GM19238 (cell line): ENCODE results near the gene MPZL2.

Experiments used
- DNase-seq: peaks from one replicate; pipeline ENCODE4 v3.0.0; 2011; ENCODE audit warnings: low spot score; ENCODE audit not compliant: insufficient read length

MPZL2 gene

DNA sequence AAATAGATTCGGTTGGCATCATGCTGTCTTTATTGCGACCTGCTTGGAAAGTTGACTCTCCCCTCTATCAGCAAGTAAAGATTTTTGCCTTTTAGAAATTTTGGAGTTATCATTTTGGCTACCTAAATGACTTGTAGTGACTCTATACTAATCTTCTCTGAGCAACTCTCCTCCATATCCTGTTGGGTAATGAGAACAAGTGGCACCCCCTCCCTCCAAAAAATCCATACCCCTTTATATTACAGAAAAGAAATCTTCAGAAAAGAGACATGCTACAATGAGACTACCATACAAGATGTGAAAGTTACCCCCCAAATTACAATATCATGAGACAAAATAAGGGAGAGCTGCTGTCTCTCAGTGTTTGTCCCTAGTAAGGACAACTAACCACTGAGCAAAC is 40.5 kb downstream of the MPZL2 start:
- no peak for DNase-seq

DNA sequence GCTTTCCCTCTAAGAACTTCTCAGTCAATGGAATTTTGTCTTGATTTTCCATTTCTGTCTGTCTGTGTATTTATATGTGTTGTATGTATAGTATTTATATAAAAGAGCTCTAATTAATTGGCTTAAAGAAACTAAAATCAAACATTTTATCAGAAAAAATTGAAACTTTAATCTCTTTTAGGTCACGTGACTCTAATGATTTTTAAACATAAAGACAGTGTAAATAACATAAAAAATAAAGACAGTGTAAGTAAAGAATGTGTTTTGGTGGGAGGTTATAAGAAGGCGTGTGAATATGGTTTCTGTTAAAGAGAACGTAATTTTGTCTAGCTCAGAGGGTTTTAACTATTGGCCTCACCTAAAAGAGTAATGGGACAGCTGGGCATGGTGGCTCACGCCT is 41.7 kb downstream of the MPZL2 start:
- no peak for DNase-seq

DNA sequence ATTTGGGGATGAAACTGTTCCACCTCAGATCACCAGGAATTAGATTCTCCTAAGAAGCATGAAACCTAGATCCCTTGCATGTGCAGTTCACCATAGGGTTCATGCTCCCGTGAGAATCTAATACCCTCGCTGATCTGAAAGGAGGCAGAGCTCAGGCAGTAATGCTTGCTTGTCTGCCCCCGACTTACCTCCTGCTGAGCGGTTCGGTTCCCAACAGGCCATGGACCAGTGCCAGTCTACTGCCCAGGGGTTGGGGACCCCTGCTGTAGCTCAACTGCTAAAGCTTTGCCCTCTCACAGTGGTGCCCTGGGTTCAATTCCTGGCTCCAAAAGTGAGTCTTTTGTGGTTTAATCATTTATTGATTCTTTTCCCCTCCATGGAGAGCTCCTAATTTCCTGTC is 42.7 kb downstream of the MPZL2 start:
- DNase-seq, result no peak

DNA sequence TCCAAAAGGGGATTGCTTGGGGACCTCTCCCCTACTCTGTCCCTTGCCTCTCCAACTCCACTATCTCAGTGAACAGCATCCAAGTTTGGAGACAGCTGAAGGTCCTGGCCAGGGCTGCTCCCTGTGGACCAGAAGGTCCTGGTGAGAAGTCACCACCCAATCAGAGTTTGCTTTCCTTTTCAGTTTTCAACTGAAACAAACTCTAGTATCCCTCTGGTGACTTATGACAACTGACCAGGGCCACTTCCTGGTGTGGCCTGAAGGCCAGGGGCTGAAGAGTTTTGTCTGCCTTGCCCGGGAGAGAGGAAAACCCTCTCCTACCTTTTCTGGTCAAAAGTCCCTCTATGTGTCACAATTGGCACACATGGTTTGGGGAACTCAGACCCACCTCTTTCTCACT is 44.4 kb downstream of the MPZL2 start:
- DNase-seq, result no peak

DNA sequence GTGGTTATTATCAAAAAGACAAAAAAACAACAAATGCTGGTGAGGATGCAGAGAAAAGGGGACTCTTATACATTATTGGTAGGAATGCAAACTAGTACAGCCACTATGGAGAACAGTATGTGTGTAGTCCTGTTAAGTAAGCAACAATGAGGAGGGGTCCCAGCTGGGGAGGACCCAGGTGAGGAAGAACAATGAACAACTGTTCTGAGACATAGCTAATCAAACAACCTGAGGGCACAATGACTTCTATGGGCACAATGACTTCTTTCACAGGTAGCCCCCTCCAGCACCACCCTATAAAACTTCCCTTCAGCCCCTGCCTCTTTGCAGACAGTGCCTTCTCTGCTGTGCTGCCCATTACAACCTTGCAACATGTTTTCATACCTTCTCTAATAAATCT is 44.9 kb downstream of the MPZL2 start:
- DNase-seq, result no peak

DNA sequence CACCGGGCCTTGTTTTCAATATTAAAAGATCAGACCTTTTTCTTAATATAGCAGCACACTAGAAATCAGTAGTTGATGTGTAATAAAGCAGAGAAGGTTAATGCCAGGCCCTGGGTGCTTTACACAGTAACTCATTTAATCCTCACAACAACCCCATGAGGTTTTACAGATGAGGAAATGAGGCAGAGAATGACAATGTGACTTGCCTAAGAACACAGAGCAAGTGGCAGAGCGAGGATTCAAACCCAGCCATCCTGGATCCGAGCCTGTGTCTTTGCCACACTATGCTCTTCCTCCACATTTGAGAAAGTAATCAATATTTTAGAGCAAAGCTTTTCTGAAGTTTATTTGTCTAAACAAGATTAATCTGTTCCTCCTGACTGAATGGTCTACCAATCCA is 46.5 kb downstream of the MPZL2 start:
- DNase-seq, result no peak

DNA sequence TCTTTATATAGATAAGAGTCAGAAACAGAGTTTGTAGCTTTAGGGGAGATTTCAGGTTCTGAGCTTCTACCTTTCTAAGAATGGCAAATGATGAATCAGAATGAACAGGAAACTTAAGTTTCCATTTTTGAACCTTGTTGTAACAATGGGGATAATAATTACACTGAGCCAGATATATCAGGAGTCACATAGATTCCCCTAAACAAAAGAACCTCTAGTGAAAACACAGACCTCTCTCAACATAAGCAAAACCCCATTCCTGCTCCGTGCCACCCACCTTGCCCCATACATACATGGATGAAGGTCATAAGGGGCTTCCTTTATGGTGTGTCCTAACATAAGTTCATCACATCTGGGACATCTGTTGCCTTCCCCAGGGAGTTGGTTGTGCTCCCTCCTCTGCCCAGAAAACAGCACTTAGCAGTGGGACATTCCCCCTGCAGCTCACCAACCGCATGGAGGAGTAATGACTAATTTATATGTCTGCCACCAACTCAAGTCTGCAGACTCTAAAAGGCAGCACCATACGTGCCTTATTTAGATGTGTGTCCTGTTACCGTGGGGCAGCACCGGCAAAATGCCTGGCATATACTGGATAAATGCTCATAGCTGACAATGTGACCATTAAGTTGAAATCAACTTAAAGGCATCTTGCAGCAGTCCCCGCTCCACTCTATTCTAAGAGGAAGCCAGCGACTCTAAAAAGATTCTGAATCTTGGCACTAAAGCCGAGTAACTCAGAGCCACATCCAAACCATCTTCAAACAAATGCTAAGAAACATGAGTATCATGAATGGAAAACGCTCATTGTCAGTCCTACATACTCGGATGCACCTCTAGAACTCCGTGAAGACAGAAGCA is 47.2 kb downstream of the MPZL2 start:
- DNase-seq, result no peak

DNA sequence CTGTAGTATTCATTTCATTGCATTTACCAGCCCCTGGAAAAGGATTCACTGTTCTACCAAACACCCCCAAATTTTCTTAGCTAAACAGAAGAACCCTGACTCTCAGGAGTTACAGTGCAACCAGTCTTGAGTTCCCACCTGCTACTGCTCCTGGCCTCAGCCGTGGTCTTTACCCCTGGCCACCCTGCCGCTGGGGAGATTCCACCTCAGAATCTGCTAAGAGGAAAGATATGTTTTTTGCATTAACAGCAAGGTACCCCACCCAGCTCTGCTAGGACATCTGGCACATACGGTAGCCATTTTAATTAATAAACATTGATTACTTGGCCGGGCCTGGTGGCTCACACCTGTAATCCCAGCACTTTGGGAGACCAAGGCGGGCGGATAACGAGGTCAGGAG is 48.3 kb downstream of the MPZL2 start:
- no peak for DNase-seq

DNA sequence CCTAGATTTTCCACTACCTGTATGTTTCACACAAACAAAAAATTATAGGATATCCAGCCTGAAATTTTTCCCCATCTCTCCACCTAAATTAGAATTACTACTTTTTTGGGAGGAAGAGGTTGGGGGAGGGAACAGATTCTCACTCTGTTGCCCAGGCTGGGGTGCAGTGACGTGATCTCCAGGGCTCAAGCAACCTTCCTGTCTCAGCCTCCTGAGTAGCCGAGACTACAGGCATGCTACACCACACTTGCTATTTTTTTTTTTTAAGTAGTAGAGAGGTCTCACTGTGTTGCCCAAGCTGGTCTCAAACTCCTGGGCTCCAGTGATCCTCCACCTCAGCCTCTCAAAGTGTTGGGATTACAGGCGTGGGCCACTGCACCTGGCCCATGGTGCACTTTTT is 48.8 kb downstream of the MPZL2 start:
- no peak for DNase-seq

DNA sequence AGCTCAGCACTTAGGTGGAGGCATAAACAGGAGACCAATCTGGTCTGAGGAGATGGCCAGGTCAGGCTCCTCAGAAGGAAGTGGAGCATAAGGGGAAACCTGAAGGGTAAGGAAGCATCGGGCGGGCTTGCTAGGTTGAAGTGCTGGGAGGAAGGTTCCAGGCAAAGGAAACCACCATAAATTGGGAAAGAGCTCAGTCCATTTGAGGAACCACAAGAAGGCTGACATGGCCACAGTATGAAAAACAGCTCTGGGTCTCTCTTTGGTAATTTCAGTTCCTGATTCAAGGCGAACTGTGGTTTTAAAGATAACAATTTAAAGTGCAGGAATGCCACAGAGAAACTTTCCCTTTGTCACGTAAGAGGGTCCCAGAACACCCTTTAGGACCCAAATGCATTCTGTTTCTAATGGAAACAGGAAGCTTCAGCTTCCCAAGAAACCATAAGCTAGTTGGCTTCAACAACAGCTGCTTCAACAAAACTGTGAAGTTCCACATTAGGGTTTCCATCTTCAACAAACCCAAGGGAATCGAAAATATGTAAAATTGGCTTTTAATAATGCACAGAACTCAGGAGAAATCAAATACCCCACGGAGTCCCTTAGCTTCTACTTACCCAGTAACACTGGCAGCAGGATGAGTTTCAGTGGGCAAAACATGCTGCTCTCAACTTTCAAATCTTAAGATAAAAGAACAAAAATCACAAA is 49.7 kb downstream of the MPZL2 start:
- no peak for DNase-seq

DNA sequence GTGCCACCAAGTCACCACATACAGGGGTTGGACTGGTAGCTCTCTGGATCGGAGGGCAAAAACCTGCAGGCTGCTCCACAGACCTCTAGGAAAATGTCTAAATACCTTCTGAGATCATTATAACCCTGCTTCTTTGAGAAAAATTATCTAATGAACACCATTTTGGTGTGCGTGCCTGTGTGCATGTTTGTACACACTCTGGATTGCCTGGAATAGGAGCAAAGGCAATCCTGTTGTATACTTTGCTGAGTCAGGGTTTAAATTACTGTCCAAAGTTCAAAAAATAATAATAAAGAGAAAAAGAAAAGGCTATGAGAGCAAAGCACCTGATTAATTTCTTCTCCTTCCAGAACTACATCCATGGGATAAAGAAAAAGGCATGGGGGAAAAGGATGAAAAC is 50.3 kb downstream of the MPZL2 start:
- DNase-seq, result no peak

DNA sequence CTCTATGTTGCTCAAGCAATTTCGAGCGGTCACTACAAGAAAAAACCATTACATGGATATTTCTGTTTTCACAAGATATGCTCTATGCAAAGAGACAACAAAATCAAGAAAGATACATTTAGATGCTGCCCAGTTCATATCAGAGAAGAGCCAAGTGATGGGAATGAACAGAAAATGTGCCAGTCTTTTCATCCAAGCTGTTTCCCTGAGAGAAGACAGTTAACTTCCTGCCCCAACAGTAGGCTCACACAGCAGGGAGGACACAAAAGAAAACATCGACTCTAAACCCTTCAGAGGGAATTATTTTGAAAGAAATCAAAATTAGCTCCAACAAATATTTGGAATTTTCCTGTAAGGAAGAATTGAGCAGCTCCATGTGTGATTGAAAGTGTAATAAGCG is 50.9 kb downstream of the MPZL2 start:
- no peak for DNase-seq

DNA sequence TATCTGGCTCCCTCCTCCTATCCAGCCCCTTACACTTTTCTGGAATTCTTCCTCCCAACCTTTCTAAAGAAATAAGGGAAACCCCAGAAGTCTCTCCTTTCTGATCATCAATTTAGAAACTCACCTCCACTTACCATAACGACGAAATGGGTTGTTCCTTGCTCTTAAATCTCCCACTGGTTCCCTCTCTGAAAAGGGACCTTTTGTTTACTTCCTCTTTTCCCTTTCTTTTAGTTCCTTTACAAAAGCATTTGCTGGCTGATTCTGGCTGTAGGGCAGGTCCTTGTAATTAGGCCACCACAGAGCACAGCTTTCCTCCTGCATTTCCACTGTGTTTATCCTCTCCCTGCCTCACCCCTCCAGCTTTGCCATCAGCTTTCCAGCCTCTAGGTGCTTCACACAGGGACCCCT is 51.3 kb downstream of the MPZL2 start:
- DNase-seq, result no peak

DNA sequence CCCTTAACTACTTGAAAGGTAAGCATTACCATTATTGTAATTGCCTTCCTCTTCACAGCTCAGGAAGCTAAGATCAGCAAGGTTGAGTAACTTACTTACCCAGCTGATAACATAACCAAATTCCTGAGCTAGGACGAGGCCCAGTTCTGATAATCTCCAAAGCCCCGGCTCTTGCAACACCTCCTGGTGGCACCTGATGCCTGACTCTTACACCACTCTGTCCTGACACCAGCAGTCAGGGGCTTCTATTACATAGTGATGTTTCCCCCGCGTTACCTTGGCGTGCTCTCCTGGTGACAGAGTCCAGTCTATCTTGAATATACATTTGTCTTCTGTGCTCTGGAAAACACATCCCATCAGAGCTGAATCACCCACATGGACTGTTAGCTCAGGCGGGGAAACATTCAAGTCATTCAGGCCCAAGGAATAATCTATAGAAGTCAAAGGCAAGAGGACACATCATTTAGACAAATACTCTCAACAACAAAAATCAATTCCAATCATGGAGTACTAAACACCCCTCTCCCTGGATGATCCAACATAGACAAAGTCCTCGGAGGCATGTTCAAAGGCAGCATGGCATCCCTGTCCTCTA is 51.9 kb downstream of the MPZL2 start:
- no peak for DNase-seq

DNA sequence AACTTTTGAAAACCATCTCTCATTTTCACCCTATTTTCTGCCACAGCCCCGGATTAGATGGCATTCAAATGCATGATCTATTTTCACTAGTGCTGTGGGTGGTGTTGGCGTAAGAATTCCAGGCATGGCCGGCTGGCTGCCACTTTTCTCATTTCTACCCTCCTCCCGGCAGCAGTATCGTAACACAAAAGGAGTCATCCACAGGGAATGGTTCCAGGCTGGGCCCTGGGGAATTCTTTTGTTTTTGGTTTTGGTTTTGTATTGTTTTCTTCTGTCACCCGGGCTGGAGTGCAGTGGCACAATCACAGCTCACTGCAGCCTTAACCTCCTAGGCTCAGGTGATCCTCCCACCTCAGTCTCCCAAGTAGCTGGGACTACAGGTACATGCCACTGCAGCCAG is 53.1 kb downstream of the MPZL2 start:
- no peak for DNase-seq

DNA sequence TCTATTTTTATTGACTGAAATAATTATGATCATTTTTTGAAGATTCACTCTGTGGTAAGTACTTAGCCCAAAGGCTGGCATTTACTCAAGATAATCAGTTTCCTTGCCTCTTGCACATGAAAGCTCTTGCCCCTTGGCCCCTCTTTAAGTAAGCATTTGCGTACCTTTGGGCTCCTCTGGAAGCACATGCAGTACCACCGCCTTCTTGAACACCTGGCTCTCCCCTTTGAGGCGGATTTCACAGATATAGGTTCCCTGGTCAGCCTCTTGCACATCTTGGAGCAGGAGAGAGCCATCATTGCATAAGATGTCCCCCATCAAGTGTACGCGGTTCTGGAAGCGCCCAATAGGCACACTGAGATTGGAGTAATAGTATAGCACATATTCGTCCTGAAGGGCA is 53.8 kb downstream of the MPZL2 start:
- no peak for DNase-seq

DNA sequence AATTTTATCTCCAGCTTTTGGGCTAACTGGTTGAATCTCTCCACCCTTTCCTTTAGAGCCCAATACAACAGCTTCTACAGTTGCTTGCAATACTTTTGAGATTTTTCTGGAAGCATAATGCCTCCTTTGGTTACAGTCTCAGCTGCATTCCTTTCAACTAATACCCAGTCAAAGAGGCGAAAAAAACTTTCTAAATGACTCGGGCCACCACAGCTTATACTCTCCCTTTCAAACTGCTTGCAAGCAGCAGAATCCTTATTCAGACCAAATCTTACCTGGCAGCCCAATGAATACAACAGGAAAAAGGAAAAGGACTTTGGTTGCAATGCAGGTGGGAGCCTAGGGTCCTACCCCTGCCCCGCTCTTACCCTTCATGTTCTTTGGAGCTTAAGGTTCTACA is 55.1 kb downstream of the MPZL2 start:
- no peak for DNase-seq

DNA sequence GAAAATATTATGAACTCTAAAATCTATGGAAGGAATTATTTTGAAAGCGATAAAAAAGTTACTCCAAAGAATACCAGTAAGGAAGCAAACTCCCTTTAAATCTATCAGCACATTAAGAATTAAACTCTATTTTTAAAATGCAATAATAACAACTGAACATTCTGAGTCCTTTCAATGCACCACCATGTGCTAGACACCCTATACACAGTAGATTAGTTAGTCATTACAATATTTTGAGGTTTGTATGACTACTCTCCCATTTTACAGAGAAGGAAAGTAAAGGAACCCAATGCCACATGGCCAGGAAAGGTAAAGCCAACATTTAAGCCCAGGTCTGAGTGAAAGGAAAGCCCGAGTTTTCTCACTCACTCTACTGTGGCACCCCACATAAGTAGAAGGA is 57.0 kb downstream of the MPZL2 start:
- DNase-seq, result no peak

DNA sequence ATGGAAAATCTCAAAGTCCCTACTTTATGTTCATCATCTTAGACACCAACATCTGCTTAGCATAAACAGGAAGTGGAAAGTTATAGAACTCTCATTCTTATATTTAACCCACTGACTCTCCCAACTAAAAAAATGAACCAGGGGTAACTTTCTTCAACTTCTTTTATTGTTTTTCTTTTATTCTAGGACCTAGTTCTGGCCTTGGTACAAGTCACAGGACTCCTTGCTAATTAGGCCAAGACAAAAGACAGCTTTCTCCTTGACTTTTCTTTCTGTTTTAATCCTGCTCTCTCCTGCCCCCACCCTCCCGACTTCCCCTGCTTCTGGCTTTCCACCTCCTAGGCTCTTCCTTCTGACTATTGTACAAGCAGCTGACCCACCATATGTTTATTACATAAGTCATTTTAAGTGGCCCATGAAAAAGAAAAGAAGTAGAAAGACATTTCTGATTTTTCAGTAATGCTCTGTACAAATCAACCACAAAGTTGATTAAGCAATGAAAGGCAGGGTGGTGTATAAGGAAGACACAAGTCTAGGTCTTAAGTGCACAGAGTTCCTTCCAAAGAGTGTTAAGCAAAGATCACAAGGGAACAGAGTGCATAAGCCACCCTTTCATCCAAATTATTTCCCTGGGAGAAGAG is 57.6 kb downstream of the MPZL2 start:
- no peak for DNase-seq

DNA sequence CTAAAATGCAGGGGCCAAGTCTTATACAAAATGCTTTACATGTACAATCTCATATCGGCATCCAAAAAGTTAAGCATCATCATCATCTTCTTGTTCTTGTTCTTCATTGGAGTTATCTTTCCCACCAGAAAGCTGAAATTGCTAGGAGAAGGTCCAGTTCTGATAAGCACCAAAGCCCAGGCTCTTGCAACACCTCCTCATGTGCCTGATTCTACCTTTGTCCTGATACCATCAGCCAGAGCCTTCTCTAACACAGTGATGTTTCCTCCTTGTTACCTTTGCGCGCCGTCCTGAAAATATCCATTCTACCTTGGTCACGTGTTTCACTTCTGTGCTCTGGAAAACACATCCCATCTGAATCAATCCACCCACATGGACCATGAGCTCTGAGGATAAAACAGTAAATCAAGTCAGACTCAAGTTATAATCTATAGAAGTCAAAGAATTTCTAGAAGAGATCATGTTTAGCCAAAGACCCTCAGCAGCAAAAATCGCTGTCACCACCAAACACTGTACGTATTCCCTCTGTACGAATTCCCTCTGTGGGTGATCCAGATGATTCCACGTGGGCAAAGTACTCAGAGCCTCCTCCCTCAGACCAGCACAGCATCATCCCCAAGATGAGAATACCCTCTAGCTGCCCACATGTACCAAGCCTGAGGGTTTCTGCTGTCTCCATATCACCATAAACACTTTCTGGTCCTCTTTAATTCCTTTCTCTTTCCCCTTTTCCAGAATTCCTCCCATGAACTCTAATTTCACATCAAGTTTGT is 58.3 kb downstream of the MPZL2 start:
- DNase-seq, result no peak
